Stromal cell of bone marrow (primary cell): ENCODE data around the gene DHRS7B.
"Not testable (repeated sequence)": the region's sequence is repeated elsewhere in the genome, so short reads cannot be mapped to it uniquely, and the experiment has no call there.

Experiments used
- DNase-seq: peaks from one replicate; pipeline ENCODE4 v3.0.0-alpha.2; 2012; ENCODE audit warnings: low read depth

DHRS7B gene

GRCh38 chr17:21108651-21109050 is 18.1 kb upstream of the DHRS7B start:
- no peak for DNase-seq

DNA sequence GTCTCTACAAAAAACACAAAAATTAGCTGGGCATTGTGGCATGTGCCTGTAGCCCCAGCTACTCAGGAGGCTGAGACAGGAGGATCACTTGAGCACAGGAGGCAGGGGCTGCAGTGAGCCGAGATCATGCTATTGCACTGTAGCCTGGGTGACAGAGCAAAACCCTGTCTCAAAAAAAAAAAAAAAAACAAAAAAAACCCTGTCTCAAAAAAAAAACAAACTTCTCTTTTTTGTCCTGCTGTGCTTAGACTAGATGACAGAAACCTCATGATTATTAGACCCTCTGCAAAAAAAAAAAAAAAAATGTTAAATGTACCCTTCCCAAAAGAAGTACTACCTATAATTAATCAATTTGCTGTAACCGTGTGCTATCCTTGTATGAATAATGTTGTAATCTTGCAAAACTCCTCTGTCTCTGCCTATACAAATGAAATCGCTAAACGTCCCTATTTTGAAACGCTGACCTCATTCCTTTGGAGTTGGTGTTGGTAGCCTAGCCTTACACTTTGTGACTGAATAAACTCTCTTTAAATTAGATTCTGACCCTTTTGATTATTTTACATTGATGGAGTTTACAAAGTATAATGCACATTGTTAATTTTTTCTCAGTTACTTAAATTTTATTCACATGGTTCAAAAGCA is 13.6 kb upstream of the DHRS7B start:
- DNase-seq, result no peak

GRCh38 chr17:21113716-21114115 is 13.0 kb upstream of the DHRS7B start:
- no peak for DNase-seq

- DNase-seq, result not testable (repeated sequence)
Observed at GRCh38 chr17:21114791-21115190, 12.0 kb upstream of the DHRS7B start.

DNA sequence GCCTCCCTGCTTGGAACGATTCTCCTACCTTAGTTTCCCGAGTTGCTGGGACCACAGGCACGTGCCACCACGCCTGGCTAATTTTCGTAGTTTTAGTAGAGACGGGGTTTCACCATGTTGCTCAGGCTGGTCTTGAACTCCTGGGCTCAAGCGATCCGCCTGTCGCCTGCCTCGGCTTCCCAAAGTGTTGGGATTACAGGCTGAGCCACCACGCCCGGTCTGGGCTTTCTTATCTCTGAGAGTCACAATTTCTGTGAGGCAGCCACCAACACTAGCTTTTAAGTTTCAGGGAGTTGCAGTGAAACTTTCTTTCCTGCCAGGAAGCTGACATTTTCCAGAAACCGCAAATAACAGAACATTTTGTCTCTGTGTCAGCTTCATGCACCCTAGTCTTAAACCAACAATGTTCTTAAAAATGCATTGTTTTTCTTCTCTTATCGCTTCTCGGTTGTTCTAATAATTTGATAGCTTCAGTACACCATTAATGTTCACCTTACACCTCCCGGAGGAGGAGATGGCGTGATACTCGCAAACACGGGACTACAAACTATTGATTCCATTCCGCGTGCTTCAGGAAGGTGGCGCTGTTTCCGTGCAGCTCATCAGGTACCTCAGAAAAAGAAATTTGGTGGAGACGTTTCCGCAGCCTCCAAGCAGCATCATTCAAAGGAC is 7.4 kb upstream of the DHRS7B start:
- DNase-seq, result peak; percentile 35

- no peak for DNase-seq
Observed at GRCh38 chr17:21119919-21120249, 6.9 kb upstream of the DHRS7B start.

GRCh38 chr17:21124086-21124485 is 2.7 kb upstream of the DHRS7B start:
- no peak for DNase-seq

DNA sequence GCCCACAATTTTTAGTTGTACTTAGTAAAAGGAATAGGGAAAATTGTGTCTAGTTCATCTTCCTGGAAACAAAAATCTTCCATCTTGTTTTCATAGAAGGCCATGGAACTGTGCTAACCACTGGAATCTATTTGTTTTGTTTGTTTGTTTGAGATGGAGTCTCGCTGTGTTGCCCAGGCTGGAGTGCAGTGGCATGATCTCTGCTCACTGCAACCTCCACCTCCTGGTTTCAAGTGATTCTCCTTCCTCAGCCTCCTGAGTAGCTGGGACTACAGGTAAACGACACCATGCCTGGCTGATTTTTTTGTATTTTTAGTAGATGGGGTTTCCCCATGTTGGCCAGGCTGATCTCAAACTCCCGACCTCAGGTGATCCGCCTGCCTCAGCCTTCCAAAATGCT is 2.2 kb upstream of the DHRS7B start:
- not testable (repeated sequence) for DNase-seq

- no peak for DNase-seq
Observed at GRCh38 chr17:21125862-21126261, 902 bp upstream of the DHRS7B start.

DNA sequence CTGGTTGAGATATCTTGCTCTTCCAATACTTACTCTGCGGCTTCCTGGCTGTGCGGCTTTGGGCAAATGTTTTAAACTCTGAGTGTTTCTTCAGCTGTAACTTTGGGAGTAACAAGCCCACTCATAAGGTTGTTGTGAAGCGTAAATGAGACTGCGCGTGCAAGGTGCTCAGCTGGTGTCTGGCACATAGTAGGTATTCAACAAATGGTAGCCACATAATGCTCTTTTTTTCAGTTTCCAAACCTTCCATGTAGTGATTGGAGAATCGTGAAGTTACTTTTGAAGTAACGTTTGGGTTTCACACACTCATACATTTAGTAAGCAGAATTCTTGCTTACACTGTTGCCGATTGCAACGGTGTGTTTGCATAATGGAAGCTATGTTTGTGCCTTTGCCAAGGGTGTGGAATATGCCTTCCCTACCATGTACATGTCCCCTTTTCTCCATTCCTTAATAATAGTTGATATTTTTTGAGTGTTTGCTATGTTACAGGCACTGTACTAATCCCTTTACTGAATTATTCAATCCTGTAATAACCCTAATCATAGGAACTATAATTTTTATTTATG is 829 bp downstream of the DHRS7B start:
- no peak for DNase-seq

GRCh38 chr17:21129023-21129681 is 2.4 kb downstream of the DHRS7B start:
- peak; percentile 39 for DNase-seq

GRCh38 chr17:21131137-21131536 is 4.4 kb downstream of the DHRS7B start:
- DNase-seq, result no peak

GRCh38 chr17:21132428-21132827 is 5.7 kb downstream of the DHRS7B start:
- DNase-seq, result no peak

DNA sequence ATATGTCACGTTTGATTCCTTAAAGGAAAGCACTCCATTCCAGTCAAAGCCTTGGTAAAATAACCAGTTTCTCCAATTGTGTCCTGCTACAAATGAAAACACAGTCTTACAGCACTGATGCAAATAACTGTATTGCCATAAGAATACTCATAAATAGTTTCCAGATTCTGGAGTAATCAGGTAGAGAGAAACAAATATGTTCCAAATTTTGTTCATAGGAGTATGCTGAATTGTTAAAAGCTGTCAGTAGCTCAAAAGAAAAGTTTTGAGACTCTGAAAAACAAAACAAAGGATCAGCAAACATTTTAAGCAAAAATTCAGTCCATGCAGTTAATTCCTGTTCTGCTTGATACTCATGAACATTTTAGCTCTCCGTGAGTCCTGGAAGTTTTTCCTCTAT is 7.8 kb downstream of the DHRS7B start:
- no peak for DNase-seq

DNA sequence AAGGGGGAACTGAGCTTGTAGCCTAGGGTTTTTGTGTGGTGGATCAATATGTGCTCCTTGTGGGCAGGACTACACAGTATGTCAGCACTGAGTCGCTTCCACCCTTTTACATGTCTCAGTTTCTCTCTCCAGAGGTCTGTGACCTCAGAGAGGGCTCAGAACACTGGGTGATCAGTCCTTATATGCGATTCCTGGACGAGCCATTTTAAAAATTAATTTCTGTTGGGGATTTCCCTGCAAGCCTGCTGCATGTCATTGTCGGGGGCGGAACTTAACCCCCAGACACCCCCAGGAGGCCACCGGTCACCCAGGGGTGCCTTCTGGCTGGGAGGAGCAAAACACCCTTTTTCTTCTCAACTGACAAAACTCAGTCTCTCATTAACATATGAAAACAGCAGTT is 14.1 kb downstream of the DHRS7B start:
- no peak for DNase-seq

DNA sequence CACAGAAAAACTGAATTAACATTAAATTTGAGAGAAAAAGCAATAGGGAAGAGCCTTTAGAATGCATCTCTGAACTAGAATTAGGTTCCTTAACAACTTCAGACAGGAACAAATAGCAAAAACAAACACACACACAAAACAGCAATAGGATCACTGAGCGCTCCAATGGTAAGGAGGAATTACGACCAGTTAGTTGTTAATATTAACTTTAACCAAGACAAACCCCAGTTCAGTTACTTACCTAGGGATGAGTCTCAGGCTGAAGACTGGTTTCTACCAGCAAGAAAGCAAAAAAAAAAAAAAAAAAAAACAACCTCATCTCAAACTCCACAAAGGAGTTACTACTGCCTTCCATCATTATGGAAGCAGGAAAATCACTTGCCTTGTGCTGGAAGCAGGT is 14.6 kb downstream of the DHRS7B start:
- no peak for DNase-seq

DNA sequence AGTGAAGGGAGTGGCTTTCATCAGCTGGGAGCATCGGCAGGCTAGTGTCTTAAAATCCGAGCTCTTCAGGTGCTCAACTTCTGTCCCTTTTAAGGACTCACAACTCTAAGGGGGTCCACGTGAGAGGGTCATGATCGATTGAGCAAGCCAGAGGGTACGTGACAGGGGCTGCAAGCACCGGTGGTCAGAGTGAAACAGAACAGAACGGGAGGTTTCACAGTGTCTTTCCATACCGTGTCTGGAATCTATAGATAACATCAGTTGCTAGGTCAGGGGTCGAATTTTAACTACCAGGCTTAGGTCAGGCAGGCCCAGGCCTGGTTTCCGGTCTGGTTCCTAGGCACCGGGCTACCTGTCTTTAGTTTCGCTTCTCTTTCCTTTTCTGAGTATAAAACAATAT is 15.3 kb downstream of the DHRS7B start:
- DNase-seq, result not testable (repeated sequence)

GRCh38 chr17:21143695-21144094 is 16.9 kb downstream of the DHRS7B start:
- DNase-seq, result no peak

- not testable (repeated sequence) for DNase-seq
Observed at GRCh38 chr17:21144299-21144698, 17.5 kb downstream of the DHRS7B start.

- no peak for DNase-seq
Observed at GRCh38 chr17:21146362-21147015, 19.7 kb downstream of the DHRS7B start.

DNA sequence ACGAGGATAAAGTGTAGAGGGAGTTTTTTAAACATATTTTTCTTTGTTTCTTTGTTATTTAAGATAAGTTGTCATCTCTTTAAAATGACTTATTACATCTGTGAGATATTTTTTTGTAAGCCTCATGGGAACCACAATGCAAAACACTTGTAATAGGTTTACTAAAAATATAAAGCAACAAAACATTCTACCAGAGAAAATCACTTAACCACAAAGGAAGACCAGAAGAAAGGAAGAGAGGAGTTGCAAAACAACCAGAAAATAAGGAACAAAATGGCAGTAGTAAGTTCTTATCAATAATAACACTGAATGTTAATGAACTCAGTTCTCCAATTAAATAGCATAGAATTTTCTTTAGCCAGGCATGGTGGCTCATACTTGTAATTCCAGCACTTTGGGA is 22.9 kb downstream of the DHRS7B start:
- DNase-seq, result no peak

- no peak for DNase-seq
Observed at GRCh38 chr17:21152731-21153130, 26.0 kb downstream of the DHRS7B start.
